HFF-Myc (cell line): Measurements from ENCODE around the gene GOLGA6A.

Source experiments
- DNase-seq: peaks from one replicate; pipeline ENCODE4 v3.0.0-alpha.2; 2011; ENCODE audit warnings: low read depth; ENCODE audit errors: extremely low read depth
- H3K4me3 ChIP-seq: replicated peaks from 2 replicates; pipeline ENCODE4 v1.5.1; 2011; ENCODE audit warnings: low read depth, mild to moderate bottlenecking, control low read depth, low read length
- TF ChIP-seq, protein P1 (sequence below): IDR thresholded peaks from 2 replicates; pipeline ENCODE4 v1.5.1; 2012; ENCODE audit warnings: mild to moderate bottlenecking, low read depth, low read length, control low read depth; ENCODE audit errors: missing control alignments

GOLGA6A gene

GRCh38 chr15:74038707-74039655 lies 43.4 kb downstream of the GOLGA6A start:
- no peak overlapping the region for H3K4me3 ChIP-seq
- TF ChIP-seq, protein P1, sequence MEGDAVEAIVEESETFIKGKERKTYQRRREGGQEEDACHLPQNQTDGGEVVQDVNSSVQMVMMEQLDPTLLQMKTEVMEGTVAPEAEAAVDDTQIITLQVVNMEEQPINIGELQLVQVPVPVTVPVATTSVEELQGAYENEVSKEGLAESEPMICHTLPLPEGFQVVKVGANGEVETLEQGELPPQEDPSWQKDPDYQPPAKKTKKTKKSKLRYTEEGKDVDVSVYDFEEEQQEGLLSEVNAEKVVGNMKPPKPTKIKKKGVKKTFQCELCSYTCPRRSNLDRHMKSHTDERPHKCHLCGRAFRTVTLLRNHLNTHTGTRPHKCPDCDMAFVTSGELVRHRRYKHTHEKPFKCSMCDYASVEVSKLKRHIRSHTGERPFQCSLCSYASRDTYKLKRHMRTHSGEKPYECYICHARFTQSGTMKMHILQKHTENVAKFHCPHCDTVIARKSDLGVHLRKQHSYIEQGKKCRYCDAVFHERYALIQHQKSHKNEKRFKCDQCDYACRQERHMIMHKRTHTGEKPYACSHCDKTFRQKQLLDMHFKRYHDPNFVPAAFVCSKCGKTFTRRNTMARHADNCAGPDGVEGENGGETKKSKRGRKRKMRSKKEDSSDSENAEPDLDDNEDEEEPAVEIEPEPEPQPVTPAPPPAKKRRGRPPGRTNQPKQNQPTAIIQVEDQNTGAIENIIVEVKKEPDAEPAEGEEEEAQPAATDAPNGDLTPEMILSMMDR = no peak
- no peak for DNase-seq

DNA sequence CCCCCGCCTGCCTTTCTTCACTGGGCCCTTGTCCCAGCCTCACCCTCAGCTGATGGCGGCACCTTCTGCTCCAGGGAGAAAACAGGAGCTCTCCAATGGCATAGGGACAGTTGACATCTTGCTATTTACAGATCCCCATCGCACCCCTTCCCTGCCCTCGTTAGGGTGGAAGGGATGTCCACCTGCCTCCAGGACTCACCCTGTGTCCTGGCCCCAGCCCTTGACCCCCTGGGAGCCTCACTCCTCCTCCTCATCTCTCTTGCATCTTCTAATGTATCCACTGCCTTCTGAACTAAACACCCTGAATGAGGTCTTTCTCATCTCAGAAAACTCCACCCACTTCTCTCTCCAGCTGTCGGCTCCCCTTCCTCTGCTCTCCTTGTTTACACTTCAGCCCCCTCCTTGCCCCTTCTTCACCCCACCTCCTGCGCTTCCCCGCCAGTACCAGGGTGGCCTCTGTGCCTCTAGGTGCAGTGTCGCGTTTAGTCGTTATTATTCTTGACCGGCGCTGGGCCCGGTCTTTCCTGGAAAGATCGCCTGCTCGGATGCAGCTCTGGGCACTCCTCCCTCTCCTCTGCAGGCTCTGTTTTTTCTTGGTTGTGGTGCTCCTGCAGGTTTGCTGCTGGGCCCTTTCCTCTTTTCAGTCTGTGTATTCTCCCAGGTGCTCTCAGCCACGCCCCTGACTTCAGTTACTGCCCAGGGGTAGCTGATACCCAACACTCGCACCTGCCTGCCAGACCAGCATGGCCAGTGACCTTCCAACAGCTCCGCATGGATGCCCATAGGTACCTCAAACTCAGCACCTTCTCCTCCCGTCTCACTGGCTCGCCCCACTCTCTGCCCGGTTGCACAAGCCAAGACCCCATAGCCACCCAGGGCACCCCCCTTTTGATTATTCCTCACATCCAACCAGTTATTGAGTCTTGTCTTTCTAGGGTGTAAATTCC lies 44.9 kb downstream of the GOLGA6A start:
- TF ChIP-seq, protein P1 = no peak
- H3K4me3 ChIP-seq = no peak overlapping the region
- DNase-seq = no peak

- no peak for DNase-seq
- TF ChIP-seq, protein P1 = peak; percentile 69
- H3K4me3 ChIP-seq = no peak overlapping the region
Measured at GRCh38 chr15:74036271-74037170, 45.8 kb downstream of the GOLGA6A start.

- no peak for DNase-seq
- H3K4me3 ChIP-seq = no peak overlapping the region
- TF ChIP-seq, protein P1 = no peak
Measured at GRCh38 chr15:74035121-74036017, 47.0 kb downstream of the GOLGA6A start.

DNA sequence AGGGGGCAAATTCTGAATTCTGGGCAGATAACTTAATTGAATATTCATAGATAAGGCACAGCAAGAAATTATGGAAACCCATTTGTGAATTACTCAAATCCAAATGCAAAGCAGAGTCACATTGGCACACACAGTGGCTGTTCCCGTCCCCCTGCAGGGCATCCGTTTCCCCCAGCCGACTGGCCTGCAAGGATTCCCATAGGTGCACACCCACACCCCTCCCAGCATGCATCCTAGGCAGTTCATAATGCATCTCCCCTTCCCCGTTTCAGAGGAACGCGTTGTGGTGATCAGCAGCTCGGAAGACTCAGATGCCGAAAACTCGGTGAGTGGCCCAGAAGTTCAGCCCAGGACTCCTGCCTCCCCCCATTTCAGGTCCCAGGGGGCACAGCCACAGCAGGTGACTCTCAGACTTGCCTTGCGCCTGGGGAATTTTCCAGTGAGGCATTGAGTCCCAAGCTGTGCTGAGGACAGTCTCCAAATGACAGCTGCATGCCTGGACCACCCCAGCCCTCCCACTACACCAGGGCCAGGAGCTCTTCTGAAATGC lies 48.1 kb downstream of the GOLGA6A start:
- H3K4me3 ChIP-seq = no peak overlapping the region
- TF ChIP-seq, protein P1 = no peak
- DNase-seq = no peak
